ENCODE measurements around the gene PACRG.

The PACRG gene

GRCh38 chr6:162772466-162772865, 44.7 kb downstream of the PACRG start:
- Mint-ChIP-seq H3K4me3 (no peak overlapping the region), H3K27me3 (ENCODE audit: low read depth) (no peaks in the 10 kb centered on the region), H3K4me1 (ENCODE audit: low read depth) (peaks cover 4% of the 10 kb centered on the region), H3K27ac (no peak overlapping the region), H3K36me3 (ENCODE audit: low read depth) (no peaks in the 10 kb centered on the region), H3K9me3 (no peaks in the 10 kb centered on the region)
- DNase-seq (ENCODE audit: low spot score) = no peak

GRCh38 chr6:162773996-162774395, 46.2 kb downstream of the PACRG start:
- no peak overlapping the region for H3K4me3 Mint-ChIP-seq
- no peak overlapping the region for H3K27ac Mint-ChIP-seq
- H3K9me3 Mint-ChIP-seq = no peaks in the 10 kb centered on the region
- no peaks in the 10 kb centered on the region for H3K36me3 Mint-ChIP-seq (ENCODE audit: low read depth)
- no peak for DNase-seq (ENCODE audit: low spot score)
- H3K27me3 Mint-ChIP-seq (ENCODE audit: low read depth) = no peaks in the 10 kb centered on the region
- H3K4me1 Mint-ChIP-seq (ENCODE audit: low read depth) = no peaks in the 10 kb centered on the region

DNA sequence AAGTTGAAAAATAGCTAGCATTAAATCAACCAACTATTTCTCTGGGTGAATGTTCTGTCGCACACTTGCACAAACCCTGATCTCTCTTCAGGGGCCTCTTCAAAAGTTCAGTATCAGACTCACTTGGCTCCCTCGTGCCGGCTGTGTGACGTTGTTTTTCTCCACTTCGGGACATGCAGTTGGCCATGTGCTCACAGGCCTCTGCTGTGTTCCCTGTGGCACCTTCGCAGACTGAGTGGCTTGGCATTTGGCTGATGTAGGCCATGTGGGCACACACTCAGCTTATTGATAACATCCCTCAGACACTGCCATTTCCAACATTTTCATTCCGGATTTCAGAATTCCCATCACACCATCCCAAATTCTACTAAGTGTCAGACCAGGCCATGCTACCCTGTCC, 49.3 kb downstream of the PACRG start:
- no peaks in the 10 kb centered on the region for H3K27me3 Mint-ChIP-seq (ENCODE audit: low read depth)

DNA sequence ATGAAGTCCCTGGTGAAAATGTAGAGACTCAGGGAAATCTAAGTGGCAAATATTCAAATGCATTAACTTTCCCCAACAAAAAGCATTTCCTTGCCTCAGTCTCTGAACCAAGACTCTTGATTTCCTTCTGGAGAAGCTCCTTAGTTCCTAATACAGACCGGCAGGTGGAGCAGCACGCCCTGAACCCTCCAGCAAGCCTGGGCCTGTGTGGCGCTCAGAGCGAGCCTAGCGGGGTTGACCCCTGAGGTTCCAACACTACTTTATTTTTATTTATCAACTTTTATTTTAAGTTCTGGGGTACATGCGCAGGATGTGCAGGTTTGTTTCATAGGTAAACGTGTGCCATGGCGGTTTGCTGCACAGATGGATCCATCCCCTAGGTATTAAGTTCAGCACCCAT, 50.8 kb downstream of the PACRG start:
- Mint-ChIP-seq H3K9me3 (no peaks in the 10 kb centered on the region), H3K27me3 (ENCODE audit: low read depth) (no peaks in the 10 kb centered on the region), H3K36me3 (ENCODE audit: low read depth) (no peaks in the 10 kb centered on the region), H3K4me1 (ENCODE audit: low read depth) (no peaks in the 10 kb centered on the region), H3K27ac (no peak overlapping the region), H3K4me3 (no peak overlapping the region)
- DNase-seq (ENCODE audit: low spot score) = no peak

More for the DNA sequence above, 49.3 kb downstream of the PACRG start:
- no peaks in the 10 kb centered on the region for H3K36me3 Mint-ChIP-seq (ENCODE audit: low read depth)
- H3K4me3 Mint-ChIP-seq = no peak overlapping the region
- no peak overlapping the region for H3K27ac Mint-ChIP-seq
- no peaks in the 10 kb centered on the region for H3K9me3 Mint-ChIP-seq
- no peaks in the 10 kb centered on the region for H3K4me1 Mint-ChIP-seq (ENCODE audit: low read depth)
- DNase-seq (ENCODE audit: low spot score) = no peak

GRCh38 chr6:162785632-162786242, 58.0 kb downstream of the PACRG start:
- H3K36me3 Mint-ChIP-seq (ENCODE audit: low read depth) = no peaks in the 10 kb centered on the region
- H3K27ac Mint-ChIP-seq = no peak overlapping the region
- DNase-seq (ENCODE audit: low spot score) = no peak
- no peaks in the 10 kb centered on the region for H3K27me3 Mint-ChIP-seq (ENCODE audit: low read depth)
- no peaks in the 10 kb centered on the region for H3K9me3 Mint-ChIP-seq
- no peaks in the 10 kb centered on the region for H3K4me1 Mint-ChIP-seq (ENCODE audit: low read depth)
- no peak overlapping the region for H3K4me3 Mint-ChIP-seq

DNA sequence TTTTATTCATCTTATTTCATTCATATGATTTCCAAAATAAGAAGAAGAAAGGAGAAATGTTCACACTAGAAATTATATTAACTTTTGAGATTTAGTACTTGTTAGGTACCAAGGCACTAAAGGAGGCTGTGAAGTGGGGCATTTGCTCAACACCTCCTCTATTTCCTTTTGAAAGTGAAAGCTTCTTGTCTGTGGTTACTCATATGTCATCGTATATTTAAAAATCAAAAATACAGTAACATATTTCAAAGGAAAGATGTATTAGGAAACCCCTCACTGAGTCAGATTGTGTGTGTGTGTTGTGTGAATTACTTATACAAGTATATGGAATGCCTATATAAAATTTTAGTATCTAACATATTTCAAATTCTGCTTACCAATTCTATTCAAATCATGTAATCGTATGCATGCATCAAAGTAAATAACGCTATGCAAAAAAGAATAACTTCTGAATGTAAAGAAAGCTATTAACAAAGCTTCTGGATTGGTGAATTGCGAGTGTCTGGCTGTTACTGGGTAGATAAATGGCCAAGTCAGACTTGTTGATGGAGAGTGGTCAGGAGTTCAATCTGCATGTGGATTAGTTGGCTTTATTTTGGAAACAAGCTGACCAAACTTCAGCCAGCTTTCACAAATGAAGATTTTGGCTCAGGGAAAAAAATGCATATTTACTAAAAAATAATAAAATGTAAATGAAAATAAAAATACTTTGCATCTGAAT, 70.9 kb downstream of the PACRG start:
- no peak for DNase-seq (ENCODE audit: low spot score)
- Mint-ChIP-seq H3K4me1 (ENCODE audit: low read depth) (peaks cover 5% of the 10 kb centered on the region), H3K27ac (no peak overlapping the region), H3K27me3 (ENCODE audit: low read depth) (no peaks in the 10 kb centered on the region), H3K9me3 (no peaks in the 10 kb centered on the region), H3K4me3 (no peak overlapping the region), H3K36me3 (ENCODE audit: low read depth) (no peaks in the 10 kb centered on the region)

- Mint-ChIP-seq H3K9me3 (no peaks in the 10 kb centered on the region), H3K36me3 (ENCODE audit: low read depth) (no peaks in the 10 kb centered on the region), H3K27me3 (ENCODE audit: low read depth) (no peaks in the 10 kb centered on the region)
Measured at GRCh38 chr6:162814426-162814973, 86.7 kb downstream of the PACRG start.

GRCh38 chr6:162817196-162817595, 89.4 kb downstream of the PACRG start:
- H3K27me3 Mint-ChIP-seq (ENCODE audit: low read depth) = no peaks in the 10 kb centered on the region
- no peak overlapping the region for H3K27ac Mint-ChIP-seq
- H3K4me3 Mint-ChIP-seq = no peak overlapping the region
- H3K4me1 Mint-ChIP-seq (ENCODE audit: low read depth) = no peaks in the 10 kb centered on the region
- no peaks in the 10 kb centered on the region for H3K36me3 Mint-ChIP-seq (ENCODE audit: low read depth)
- DNase-seq (ENCODE audit: low spot score) = no peak
- H3K9me3 Mint-ChIP-seq = no peaks in the 10 kb centered on the region

More at GRCh38 chr6:162814426-162814973, 86.7 kb downstream of the PACRG start:
- no peak for DNase-seq (ENCODE audit: low spot score)
- Mint-ChIP-seq H3K4me1 (ENCODE audit: low read depth) (no peaks in the 10 kb centered on the region), H3K27ac (no peak overlapping the region), H3K4me3 (no peak overlapping the region)

- Mint-ChIP-seq H3K36me3 (ENCODE audit: low read depth) (no peaks in the 10 kb centered on the region), H3K27ac (no peak overlapping the region), H3K9me3 (no peaks in the 10 kb centered on the region), H3K4me1 (ENCODE audit: low read depth) (no peaks in the 10 kb centered on the region), H3K27me3 (ENCODE audit: low read depth) (no peaks in the 10 kb centered on the region), H3K4me3 (no peak overlapping the region)
- DNase-seq (ENCODE audit: low spot score) = no peak
Measured at GRCh38 chr6:162819284-162819683, 91.5 kb downstream of the PACRG start.

- no peaks in the 10 kb centered on the region for H3K27me3 Mint-ChIP-seq (ENCODE audit: low read depth)
- DNase-seq (ENCODE audit: low spot score) = no peak
- no peaks in the 10 kb centered on the region for H3K9me3 Mint-ChIP-seq
- peaks cover 2% of the 10 kb centered on the region for H3K4me1 Mint-ChIP-seq (ENCODE audit: low read depth)
- no peak overlapping the region for H3K4me3 Mint-ChIP-seq
- no peak overlapping the region for H3K27ac Mint-ChIP-seq
- H3K36me3 Mint-ChIP-seq (ENCODE audit: low read depth) = no peaks in the 10 kb centered on the region
Measured at GRCh38 chr6:162821102-162821501, 93.3 kb downstream of the PACRG start.

DNA sequence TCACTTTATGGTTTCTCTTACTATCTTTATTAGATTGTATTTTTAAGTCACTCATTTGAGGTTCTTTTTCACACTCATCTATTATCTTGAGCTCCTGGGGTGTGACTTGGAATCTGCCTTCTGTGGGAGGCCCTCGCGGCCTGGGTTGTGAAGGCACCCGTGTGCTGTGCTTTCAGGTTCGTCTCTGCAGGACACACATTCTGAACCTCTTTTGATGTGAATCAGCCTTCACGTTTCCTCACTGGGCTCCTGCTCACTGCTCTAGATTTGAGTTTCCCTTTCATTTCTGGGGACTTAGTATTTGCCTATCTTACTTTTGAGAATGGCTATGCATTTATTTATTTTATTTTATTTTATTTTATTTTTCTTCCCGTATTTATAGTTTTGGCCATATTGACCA, 97.8 kb downstream of the PACRG start:
- H3K9me3 Mint-ChIP-seq = no peaks in the 10 kb centered on the region
- H3K27ac Mint-ChIP-seq = peak overlapping the region; percentile 28
- no peak for DNase-seq (ENCODE audit: low spot score)
- no peaks in the 10 kb centered on the region for H3K36me3 Mint-ChIP-seq (ENCODE audit: low read depth)
- no peaks in the 10 kb centered on the region for H3K27me3 Mint-ChIP-seq (ENCODE audit: low read depth)
- peaks cover 13% of the 10 kb centered on the region for H3K4me1 Mint-ChIP-seq (ENCODE audit: low read depth)
- peak overlapping the region; percentile 33 for H3K4me3 Mint-ChIP-seq

DNA sequence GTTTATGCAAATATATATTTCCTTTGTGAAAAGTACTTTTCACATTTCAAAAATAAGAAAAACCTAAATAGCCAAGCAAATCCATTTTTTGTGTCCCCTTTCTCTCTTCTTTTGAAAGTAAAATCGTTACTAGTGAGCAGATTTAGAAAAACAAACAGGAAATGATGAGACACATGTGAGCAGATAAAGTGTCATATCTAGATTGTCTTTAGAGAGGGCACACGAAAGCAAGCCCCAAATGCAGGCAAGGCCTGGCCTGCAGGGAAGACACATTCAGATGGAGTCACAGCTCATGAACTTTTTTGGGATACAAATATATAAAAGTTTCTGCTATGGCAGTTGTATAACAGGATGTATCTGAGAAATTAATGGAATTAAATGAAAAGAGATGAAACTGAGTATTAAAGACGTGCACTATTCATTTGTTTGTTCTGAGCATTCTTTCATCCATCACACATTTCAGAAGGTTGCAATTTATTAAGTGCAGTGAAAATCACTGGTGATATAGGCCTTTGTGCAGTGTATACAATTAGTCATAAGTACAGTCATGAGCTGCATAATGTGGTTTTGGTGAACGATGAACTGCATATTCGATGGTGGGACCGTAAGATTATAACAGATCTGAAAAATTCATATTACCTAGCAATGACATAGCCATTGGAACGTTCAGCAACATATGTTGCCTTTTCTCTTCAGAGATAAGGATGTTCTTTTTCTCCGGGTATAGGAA, 101.4 kb downstream of the PACRG start:
- no peak overlapping the region for H3K4me3 Mint-ChIP-seq
- no peak for DNase-seq (ENCODE audit: low spot score)
- H3K9me3 Mint-ChIP-seq = no peaks in the 10 kb centered on the region
- H3K4me1 Mint-ChIP-seq (ENCODE audit: low read depth) = peaks cover 13% of the 10 kb centered on the region
- H3K27me3 Mint-ChIP-seq (ENCODE audit: low read depth) = no peaks in the 10 kb centered on the region
- H3K36me3 Mint-ChIP-seq (ENCODE audit: low read depth) = no peaks in the 10 kb centered on the region
- H3K27ac Mint-ChIP-seq = peak overlapping the region; percentile 56

- Mint-ChIP-seq H3K9me3 (peaks cover 6% of the 10 kb centered on the region), H3K27ac (no peak overlapping the region), H3K4me1 (ENCODE audit: low read depth) (peaks cover 8% of the 10 kb centered on the region), H3K27me3 (ENCODE audit: low read depth) (no peaks in the 10 kb centered on the region), H3K36me3 (ENCODE audit: low read depth) (no peaks in the 10 kb centered on the region), H3K4me3 (no peak overlapping the region)
- DNase-seq (ENCODE audit: low spot score) = no peak
Measured at GRCh38 chr6:162833776-162834175, 106.0 kb downstream of the PACRG start.

DNA sequence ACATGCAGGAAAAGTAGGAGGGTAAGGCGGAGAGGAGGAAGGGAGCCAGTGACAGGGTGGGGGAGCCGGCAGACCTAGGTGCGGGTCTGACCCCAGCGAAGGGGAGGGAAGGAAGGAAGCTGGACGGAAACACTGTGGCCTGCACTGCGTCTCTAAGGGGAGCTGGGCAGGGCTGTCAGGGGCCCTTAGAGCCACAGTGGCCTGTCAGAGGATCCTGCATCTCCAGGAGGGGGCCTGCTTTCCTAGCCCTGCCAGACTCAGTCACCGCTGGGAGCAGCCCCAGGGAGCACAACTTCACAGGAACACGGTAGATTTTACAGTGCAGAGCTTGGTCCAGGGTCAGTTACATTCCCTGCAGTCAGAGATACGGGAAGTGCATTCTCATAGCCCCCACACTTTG, 118.2 kb downstream of the PACRG start:
- Mint-ChIP-seq H3K4me1 (ENCODE audit: low read depth) (no peaks in the 10 kb centered on the region), H3K27ac (no peak overlapping the region), H3K27me3 (ENCODE audit: low read depth) (no peaks in the 10 kb centered on the region), H3K4me3 (no peak overlapping the region), H3K9me3 (no peaks in the 10 kb centered on the region), H3K36me3 (ENCODE audit: low read depth) (no peaks in the 10 kb centered on the region)
- no peak for DNase-seq (ENCODE audit: low spot score)

Measured in T-helper 2 cell treated with Interferon-gamma antibody and Interleukin-4, amounts not matched to agents 5 μg/mL and 100 μg/mL, for 36 hours (primary cell).